GM21723 (cell line): Measurements from ENCODE around the gene MRPL3.

Experiments used
- ATAC-seq: cut with Tn5 transposase; IDR thresholded peaks from one replicate; pipeline ENCODE4 v1.9.1; 2021; ENCODE audit warnings: mild to moderate bottlenecking, moderate library complexity; ENCODE audit not compliant: unreplicated experiment

Gene MRPL3

DNA sequence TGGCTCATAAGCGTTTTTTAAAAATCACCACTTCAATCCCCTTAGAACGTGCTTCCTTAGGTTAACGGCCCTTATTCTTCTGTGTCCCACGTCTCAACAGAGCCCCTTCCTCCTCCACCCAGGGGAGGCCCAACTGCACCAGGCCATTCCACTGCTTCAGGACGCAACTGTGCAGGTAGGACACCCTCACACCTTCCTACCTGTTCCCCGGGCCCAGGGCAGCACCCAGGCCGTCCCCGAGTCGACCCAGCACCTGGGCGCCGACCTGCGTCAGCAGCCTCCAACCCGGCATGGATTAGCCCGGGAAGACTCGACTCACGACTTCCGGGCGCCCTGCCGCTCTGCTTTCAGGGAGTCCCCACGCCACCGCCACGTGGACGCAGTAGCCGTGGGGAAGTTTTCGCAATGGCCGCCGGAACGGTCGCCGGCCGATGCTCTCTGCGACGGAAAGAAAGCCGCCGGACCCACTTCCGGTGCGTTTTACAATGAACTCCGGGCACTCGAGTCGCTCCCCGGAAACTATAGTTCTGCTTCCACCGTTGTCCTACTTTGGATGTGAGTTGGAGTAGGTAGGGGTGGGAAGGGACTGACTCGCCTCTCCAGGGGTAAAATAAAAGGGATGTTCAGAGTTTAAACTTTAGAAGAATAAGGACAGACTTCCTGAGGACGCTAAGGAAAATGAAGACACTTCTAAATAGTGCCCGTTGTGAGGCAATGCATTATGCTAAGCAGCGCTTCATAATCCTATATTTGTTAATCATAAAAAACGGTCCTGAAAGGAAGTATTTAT, at the start of gene MRPL3:
TSS of gene MRPL3 (minus strand) at position 442 of the 790 bp plus-strand sequence. CDS start at position 292, 150 bp downstream.
- ATAC-seq: peak; percentile 98

DNA sequence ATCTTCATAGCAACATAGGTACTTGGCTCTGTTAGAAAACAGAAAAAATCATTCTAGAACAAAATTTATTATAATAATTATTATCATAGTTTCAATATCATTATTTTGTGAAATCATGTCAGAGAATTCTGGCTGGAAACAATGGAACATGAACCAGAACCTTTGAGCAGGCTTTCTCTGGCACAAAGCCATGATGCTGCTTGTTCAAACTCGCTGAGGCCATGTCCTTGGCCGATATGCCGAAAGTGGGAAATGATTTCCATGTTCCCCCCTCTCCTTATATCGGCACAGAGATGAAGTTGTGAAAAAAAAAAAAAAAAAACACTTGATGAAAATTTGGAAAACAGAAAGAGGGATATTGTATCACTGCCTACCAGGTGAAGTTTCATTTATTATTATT, 49.0 kb upstream of the MRPL3 start:
- no peak for ATAC-seq

DNA sequence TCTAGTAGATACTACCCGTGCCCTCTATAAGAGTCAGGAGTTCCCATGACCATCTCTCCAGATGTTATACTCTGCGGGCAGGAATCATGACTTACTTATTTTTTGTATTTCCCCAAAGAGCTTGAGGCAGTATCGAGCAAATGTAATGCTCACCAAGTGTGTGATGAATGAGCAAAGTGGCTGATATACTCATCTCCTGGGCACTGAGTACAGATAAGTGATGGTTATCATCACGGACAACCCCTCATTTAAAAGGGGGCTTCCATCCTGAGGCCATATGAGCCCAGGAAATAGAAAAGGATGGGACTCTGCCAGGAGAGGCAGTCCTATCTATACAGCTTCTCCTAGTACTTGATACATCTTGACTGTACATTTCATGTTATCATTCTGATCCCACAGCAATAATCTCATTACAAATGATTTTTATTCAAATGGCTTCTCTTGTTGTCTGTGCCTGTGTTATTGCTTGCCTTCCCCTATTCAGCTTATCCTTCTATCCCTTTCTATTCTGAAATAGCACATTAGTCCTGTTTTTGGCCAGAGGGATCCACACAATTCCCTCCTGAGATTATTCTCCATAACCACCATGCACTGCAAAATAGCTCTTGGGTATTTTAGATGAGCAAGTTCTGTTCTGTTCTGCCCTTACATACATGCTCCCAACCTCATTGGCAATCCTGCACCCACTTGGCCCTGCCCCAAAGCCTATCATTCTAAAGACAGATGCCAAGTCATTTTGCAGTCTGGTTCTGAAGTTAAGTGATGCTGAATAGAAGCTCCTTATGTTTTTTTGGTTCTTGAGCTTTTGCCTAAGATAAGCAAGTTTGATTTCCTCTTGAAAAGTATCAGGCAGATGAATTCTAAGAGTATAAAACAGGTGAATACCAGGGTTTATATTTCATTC, 48.0 kb upstream of the MRPL3 start:
- ATAC-seq: no peak

DNA sequence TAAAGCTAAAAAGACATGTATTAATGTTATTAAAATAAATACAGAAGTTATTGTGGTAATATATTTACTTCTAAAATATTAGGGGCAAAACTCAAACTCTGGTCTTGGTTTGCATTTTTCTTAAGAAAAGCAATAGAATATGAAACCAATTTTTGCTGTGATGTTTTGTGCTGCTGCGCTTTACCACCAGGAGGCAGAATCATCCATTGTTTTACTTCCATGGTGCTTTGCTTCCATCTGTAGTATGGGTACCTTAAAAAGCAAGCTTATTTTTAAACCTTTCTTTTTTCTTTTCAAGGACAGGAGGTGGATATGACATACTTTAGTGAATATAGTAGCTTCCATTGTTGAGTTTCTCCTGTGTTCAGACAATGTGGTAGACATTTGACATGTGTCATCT, 46.6 kb upstream of the MRPL3 start:
- no peak for ATAC-seq

DNA sequence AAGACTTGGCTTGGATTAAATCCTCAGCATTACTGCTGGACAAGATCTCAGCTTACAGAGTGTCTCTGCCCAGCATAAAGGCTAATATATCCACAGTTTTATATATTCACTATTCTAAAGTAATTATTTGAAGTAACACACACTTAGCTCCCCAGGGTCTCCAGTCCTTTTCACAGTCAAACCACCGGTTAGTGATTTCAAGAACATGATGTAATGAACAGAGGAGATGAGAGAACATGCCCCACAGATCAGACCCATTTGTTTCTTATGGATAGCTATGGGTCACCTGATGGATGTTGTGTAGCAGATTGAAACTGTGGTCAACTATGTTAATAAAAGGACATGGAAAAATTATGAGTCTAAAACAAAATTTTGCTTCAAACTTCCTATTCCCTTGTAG, 44.8 kb upstream of the MRPL3 start:
- ATAC-seq: no peak

DNA sequence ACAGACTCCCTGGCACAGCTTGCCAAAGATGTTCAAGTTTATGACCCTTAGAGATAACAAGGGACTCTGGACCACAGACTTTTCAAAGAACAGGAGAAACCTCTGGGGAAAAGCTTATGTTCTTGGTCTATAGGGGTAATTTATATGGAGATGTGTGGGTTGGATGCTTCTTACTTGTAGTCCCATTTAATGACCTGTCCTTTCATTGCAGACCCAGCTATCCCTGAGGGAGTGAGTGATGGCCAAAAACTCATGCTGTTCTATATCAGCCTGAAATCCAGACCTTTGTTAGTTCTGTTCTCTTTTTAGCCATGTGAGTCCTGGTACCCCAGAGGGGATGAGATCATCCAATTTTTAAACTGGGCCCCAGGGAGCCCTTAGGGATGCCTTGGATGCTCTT, 43.7 kb upstream of the MRPL3 start:
- ATAC-seq: no peak

DNA sequence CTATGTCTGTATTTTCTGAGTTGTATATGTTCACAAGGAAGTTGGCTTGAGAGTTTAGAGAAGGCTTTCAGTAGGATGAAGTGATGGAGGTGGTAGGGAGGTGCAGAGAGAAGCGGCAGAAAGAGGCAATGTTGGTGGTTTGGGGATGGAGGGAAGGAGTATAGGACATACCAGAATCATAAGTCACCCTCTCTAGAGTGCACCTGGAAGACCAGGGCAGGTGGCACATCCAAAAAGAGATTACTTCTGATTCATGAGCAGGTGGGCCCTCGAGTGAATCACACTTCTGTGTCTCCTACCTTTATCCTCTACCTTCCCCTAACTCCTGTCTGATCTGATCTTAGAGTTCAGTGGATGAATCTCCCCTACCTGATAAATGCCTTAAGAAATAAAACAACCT, 41.8 kb upstream of the MRPL3 start:
- ATAC-seq: no peak

DNA sequence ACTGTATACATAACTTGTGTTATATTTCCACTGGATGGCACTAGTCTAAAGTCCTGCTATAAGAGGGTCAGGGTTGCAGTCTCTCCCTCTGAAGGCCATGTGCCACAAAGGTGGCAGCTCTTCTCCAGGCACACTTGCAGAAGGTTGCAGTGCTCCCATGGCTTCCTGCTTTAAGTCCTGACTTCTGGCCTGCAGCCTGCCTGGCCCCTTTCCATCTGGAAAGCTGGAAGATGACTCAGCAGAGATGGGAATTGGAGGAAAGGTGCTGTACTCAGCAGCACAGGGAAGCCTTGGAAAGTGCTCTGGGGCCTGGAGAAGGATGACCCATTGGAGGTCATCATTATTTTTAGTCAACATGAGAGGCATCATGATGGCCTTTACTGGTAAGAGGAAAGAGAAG, 40.9 kb upstream of the MRPL3 start:
- ATAC-seq: no peak

DNA sequence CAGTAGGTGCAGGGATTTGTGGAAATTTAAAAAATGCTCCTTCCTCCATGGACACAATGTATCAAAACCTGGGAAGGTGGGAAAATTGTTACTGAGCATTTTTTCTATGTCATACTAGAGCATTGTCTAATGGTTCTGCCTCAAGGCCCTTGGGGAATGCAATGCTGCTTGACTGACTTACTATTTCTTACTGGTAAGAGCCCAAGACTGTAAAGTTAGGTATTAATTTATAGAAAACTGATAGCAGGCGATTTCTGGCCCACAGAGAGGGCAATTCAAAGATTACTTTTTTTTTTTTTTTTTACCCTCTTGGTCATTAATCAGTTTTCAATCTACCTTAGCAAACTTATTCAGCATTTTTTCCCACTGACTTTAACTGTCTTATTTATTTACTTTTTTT, 38.5 kb upstream of the MRPL3 start:
- no peak for ATAC-seq

DNA sequence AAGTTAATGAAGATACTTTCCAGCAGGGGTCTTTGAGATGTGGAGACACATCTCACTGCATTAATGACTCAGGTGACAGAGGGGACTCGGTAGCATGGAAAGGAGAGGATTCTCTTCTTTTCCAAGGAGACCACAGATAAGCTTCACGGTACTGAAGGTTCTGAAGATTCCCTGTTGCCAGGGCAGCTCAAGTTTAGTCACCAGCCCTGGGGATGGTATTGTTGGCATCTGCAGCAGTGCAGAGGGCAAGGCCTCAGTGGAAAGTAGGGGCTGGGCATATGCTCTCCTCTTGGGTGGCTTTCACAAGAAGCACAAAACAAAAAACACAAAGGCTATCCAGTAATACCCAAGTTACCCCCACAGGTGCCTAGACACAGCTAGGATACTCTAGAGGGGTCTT, 38.0 kb upstream of the MRPL3 start:
- ATAC-seq: no peak

DNA sequence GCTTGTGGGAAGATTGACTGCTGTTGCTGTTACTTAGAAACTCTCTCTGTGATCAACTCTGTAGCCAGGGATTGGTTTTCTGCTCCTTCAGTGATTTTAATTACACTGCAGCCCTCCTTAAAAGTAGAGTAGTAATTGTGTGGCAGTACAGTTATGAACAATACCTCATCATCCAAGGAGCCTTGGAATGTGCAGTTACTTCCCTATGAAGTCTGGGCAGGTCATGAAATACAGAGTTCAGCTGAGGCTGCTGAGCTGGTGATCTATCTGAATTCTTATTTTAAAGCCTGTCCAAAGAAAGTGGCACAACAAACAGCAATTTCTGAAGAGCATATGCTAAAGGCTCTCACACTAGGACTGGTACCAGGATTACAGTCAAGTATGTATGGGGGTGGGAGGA, 37.4 kb upstream of the MRPL3 start:
- ATAC-seq: no peak

DNA sequence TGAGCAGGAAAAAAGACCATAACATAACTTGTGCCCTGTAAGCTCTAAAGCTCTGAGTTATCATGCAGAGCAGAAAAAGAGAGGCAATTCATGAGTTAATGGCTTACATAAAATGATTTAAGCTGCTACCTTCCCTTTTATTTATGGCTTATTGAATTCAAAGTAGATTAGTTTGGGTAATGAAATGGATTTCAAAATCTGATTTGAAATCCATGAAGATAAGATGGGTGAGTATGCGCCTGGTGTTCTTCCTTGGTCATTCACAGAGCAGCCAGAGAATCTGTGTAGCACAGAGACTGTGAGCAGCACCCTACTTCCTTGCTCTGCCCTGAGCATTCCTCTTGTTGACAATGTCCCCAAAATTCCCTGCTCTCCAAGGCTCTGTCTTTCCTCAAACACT, 36.2 kb upstream of the MRPL3 start:
- no peak for ATAC-seq

DNA sequence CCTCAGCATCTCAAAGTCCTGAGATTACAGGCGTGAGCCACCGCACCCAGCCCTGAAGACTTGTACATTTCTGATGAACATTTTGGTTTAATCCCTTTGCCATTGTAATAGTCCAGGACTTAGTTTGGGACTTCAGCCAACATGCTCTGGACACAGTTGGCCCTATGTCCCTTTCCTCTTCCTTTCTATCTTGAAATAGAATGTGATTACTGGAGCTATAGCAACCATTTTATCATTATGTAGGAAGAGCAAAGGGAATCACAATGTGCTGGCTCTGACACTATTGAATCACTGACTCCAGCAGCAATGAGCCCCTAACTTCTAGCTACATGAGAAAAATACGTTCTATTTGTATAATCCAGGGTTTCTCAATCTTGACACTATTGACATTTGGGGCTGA, 34.8 kb upstream of the MRPL3 start:
- no peak for ATAC-seq

DNA sequence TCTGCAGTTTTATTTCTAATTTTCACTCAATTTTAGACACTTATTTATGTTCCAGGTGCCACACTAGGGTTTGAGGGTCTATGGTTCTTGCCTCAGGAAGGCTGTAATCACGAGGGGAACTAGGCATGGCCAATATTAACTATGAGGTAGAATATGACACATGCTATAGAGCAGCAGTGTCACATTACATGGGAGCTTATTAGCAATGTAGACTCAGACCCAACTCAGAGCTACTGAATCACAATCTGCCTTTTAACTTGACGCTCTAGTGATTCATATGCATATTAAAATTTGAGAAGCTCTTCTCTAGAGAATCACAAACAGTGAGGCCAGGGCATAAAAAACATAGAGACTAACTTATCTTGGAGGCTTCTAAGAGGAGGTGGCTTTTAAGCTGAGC, 32.8 kb upstream of the MRPL3 start:
- no peak for ATAC-seq

DNA sequence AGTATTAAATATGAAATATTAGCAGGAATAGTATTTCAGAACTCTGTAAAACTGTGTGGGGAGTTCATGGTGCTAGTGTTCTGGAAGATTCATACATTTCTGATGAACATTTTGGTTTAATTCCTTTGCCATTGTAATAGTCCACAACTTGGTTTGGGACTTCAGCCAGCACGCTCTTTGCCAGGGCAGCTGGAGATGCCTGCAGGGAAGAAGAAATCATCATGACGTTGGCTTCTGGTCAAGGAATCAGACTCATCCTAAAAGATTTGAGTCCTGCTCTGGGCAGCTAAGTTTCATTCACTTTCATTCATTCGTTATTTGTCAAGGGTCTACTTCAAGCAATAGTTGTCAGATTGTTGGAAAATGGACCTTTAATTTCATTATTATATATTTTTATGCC, 32.4 kb upstream of the MRPL3 start:
- no peak for ATAC-seq

DNA sequence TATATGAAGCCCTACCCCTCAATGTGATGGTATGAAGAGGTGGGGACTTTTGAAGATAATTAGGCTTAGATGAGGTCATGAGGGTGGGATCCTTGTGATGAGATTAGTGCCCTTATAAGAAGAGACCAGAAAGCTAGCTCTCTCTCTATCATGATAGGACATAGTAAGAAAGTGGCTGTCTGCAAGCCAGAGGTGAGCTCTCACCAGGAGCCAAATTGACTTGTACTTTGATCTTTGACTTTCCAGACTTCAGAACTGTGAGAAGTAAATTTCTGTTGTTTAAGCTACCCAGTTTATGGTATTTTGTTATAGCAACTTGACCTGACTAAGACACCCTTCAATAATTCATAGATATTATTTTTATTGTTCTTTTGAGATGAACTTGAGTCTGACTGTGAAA, 29.9 kb upstream of the MRPL3 start:
- ATAC-seq: no peak

DNA sequence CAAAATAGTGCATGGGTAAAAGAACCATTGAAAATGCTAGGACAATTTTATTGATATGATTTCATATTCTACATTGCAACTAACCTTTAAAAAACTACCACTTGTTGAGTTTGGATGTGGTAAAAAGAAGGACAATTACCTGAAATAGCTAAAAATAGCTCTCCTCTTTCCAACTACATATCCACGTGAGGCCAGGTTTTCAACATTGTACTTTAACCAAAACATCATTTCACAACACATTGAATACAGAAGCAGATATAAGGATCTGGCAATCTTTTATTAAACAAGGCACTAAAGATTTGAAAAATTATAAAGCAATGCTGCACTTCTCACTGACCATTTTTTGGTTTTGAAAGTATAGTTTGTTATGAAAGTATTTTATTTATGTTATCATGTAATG, 28.1 kb upstream of the MRPL3 start:
- ATAC-seq: no peak

DNA sequence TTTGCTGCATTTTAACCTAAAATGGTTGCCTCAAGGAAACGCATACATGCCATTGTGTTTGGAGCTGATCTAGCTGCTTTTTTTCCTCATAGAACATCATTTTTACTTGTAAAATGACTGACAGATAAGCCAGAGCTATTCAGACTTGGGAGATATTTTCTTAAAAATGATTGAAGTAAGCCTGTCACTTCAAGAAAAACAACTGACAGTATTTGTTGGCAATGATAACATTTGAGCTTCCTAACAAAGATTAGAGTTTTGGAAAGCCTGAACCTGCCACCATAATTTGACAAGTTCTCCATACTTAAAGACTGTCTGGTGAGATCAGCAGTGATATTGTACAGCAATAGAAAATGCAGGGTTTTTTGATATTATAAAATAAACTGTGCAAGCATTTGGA, 27.6 kb upstream of the MRPL3 start:
- ATAC-seq: no peak

DNA sequence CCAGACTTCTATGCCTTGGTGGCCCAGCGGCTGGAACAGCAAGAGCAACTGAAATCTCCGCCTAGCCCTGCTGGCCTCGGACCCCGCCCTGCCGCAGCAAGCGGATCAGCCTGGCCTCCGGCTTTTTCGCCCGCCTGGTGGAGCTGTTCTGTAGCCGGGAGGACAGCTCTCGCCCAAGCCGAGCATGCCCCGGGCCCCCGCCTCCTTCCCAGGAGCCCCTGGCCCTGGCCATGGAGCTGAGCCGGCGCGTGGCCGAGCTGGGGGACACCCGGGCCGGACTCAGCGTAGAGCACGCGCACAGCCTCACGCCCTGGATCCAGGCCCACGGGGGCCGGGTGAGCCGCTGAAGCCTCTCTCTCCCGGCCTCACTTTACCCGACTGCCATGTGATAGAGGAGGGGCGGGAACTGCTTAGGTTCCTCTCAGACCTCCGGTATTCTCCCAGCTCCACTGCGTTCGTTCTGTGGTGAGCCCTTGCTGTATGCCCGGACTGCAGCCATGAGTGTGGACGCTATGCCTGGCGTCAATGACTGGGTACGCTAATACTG, 24.1 kb upstream of the MRPL3 start:
- ATAC-seq: no peak

DNA sequence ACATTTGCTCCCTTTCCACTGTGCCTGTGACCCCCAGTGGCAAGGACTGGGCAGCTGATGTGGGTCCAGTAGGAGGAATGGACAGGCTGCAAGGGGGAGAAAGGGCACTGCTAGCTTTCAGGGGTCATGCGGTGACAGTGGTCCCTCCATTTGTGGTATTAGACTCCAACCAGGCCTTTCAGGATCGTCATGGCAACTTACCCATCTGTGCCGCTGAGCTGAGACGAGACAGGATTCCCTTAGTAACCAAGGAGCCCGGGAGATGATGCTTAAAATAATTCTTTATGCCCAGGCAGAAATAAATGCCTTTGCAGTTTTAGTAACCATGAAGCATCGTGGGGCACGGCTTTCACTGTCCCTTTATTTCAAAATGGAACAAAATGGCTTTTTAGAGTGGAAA, 15.9 kb upstream of the MRPL3 start:
- ATAC-seq: no peak

DNA sequence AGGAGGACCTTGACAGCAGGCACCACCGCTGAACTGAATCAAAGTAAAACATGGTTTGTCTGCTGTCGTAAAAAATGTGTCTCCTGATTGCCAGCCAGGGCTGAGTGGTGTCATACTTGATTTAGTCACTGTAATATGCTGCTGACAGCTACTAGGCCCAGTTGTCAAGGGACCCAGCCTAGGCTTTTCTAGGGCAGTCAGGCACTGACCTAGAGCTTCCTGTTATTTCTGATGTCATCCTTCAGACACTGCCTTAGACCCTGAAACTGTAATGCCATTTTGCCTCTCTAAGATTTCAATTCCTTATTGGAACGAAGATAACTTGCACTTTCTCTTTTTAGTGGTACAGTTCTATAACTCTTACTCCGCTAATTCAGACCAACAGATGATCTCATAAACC, 2.6 kb upstream of the MRPL3 start:
- ATAC-seq: no peak

DNA sequence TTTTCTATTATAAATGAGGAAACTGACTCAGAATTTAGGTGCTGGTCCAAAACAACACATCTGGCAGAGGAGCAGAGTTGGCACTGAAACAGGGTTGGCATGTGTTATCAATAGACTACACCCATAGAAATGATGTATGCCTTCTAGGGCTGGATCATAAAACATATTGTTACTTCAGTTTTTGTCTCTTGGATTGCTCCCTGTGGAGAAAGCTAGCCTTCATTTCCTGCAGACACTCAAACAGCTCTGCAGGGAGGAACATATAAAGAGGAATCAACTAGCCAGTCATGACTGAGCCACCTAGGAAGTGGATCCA, 507 bp upstream of the MRPL3 start:
- ATAC-seq: no peak
